Activated CD4-positive, alpha-beta T cell treated with anti-CD3 and anti-CD28 coated beads, Interleukin-2, Interleukin-4, amounts not matched to agents 100 ng/mL and 50 ng/mL, durations not matched to agents 16 hours and 8 hours (primary cell): ENCODE measurements around the gene KIAA1755.
"Not testable (repeated sequence)": the region's sequence is repeated elsewhere in the genome, so short reads cannot be mapped to it uniquely, and the experiment has no call there.

Experiments
- DNase-seq: peaks from one replicate; pipeline ENCODE4 v3.0.0-alpha.2; 2020; ENCODE audit warnings: low spot score

Gene KIAA1755

DNA sequence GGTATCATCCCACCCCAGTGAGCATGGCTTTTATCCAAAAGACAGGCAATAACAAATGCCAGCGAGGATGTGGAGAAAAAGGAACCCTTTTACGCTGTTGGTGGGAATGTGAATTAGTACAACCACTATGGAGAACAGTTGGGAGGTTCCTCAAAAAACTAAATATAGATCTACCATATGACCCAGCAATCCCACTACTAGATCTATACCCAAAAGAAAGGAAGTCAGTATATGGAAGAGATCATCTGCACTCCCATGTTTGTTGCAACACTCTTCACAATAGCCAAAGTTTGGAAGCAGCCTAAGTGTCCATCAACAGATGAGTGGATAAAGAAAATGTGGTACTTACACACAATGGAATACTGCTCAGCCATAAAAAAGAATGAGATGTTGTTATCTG lies 5.9 kb upstream of the KIAA1755 start:
- no peak for DNase-seq

DNA sequence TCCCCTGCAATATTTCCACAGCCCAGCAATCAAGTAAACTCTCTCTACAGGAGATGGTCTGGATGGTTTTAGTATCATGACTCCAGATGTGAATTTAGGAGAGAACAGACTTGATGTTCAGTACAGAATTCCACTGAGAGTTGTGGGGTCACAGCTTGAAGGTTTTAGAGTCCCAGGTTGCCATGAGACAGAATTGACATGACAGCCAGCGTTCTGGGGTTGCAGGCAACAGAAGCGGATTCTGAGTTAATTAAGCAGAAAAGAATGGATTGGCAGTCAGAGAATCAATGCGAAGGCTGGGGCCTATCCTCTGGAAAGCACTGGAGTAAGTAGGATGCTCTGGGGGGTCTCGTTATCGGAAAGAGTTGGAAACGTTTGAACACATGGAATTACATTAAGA lies 2.4 kb upstream of the KIAA1755 start:
- no peak for DNase-seq

DNA sequence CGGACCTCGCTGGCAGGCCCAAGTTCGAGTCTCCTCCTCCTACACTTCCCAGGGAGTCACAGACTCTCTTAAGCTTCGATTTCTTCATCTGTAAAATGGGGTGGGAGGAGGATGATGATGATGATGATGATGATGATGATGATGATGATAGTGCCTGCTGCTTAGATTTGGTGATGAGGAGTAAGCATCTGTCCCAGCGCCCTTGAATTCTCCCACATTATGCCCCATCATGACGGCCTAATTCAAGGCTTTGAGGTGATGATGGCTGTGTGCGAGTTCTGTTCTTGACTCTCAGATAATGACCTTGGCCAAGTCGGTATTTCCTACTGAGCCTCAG lies 487 bp upstream of the KIAA1755 start:
- no peak for DNase-seq

DNA sequence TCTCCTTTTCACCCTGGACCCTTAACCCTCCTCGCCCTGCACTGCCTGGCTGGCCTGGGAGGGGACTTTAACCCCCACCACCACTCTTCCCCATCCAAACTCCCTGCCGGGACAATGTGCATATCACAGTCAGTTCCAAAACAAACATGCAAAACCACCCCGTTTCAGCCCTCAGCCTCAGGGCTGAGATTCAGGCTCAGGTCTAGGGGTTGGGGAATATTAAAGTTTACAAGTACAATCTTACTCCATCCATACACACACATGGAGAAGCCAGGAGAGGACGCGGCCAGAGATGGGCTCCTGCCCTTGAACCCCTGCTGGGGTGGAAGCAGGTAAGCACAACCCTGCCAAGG lies 534 bp downstream of the KIAA1755 start:
- DNase-seq = no peak

GRCh38 chr20:38258545-38259215 lies 1.9 kb downstream of the KIAA1755 start:
- DNase-seq = no peak

DNA sequence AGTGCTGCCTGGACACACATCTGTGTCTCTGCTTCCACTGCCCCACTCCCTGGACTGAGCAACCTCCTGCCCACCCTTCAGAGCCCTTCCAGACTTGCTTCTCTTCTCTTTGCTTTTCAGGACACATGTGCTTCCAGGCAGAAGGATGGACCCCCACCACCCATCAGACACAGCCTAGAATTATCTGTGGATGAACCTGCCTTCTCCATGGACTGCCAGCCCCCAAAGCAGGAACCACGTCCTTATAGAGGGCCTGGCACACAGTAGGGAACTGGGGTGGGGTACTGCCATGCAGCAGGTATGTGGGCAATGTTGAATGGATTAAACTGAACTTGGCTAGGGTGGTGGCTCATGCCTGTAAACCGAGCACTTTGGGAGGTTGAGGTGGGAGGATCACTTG lies 3.6 kb downstream of the KIAA1755 start:
- no peak for DNase-seq

GRCh38 chr20:38256021-38256420 lies 4.5 kb downstream of the KIAA1755 start:
- DNase-seq = no peak

DNA sequence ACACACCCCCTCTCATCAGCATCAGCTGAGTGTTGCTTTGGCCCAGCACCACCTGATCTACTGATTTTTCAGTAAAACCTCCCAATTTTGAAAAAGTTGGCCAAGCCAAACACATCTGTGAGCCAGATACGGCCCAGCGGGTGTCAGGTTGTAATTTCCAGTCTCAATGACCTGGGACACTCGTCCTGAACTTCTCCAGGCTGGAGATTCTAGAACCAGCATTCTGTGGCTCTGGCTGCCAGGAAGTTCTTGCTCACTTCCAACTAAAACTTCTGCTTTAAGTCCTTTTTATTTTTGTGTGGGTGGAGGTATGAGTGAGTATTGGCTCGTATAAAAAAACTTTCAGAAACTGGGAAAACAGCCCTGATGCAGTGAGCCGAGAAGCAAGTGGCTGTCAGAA lies 5.1 kb downstream of the KIAA1755 start:
- DNase-seq = no peak

- not testable (repeated sequence) for DNase-seq
These were observed 5.9 kb downstream of the KIAA1755 start for GRCh38 chr20:38254621-38255020.

- no peak for DNase-seq
These were observed 7.0 kb downstream of the KIAA1755 start for GRCh38 chr20:38253571-38253970.

GRCh38 chr20:38252292-38253288 lies 7.9 kb downstream of the KIAA1755 start:
- DNase-seq = no peak

- not testable (repeated sequence) for DNase-seq
These were observed 9.1 kb downstream of the KIAA1755 start for GRCh38 chr20:38251441-38251840.

DNA sequence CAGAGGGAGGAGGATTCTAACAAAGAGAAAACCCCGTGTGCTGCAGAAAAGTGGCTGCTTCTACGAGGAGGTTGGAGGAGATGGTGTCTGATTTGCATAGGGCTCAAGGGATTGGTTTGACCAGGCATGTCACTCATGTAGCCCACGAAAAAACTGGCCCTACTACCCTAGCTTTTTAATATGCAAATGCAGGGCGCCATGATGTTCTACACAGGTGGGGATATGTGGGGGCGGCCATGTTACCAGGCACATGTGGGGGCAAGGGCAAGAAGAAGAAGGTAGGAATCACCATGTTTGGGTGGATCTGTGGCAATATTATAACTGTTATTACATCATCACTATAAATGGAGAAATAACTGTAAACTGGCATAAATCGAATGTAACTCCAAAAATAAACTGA lies 9.9 kb downstream of the KIAA1755 start:
- no peak for DNase-seq

DNA sequence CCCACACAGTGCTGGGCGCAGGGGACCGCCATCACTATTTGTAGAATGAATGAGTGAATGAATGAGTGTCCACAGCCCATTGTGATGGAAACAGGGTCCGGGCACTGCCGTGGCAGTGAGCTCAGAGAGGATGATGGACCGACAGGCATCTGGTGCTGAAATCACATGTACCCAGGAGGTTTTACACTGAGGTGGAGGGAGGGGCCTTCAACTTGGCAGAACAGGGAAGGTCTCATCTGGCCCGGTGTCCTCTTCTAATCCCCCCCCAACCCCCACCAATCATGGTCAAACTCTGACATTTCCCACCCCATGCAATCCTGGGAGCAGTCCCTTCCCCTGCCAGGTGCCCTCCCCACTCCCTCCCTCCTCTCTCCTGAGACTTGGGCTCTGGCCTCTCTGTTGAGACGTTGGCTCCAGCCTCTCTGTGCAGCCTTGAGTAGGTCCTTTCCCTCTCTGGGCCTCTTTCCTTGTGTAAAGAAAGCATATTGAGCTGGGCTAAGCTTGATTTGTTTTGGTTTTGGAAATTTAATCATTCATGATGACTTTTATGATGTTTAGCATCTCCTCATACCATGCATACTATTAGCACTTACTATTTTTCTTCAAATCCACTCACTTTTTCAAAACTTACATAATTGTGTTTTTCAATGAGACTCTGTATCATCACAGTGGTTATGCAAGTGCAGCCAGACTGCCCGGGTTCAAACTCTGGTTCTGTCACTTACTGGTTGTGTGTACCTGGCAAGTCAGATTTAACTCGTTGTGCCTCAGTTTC lies 10.8 kb downstream of the KIAA1755 start:
- no peak for DNase-seq

DNA sequence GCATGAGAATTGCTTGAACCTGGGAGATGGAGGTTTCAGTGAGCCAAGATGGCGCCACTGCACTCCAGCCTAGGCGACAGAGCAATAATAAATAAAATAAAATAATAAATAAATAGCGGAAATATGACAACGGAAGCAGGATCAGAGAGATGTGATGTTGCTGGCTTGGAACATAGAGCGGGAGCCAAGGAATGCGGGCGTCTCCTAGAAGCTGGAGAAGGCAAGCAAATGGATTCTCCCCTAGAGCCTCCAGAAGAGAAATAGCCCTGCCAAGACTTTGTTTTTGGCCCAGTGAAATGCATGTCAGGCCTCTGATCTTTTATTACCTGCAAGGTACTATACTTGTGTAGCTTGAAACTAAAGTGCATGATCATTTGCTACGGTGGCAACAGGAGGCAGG lies 12.4 kb downstream of the KIAA1755 start:
- DNase-seq = no peak

GRCh38 chr20:38247725-38248124 lies 12.8 kb downstream of the KIAA1755 start:
- not testable (repeated sequence) for DNase-seq

DNA sequence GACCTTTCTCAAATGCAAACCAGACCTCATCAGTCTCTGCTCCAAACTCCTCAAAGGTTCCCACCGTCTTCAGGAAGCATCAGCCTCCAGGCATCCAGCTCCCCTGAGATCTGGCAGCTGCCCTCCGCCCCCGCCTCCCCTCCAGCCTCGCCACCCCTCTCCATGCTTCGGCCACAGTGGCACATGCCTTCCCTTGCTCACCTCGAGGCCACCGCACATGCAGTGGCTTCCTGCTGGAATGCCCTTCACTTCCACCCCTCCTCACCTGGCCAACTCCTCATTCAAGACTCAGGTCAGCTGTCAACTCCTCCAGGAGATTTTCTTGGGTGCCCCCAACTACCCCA lies 13.4 kb downstream of the KIAA1755 start:
- no peak for DNase-seq

DNA sequence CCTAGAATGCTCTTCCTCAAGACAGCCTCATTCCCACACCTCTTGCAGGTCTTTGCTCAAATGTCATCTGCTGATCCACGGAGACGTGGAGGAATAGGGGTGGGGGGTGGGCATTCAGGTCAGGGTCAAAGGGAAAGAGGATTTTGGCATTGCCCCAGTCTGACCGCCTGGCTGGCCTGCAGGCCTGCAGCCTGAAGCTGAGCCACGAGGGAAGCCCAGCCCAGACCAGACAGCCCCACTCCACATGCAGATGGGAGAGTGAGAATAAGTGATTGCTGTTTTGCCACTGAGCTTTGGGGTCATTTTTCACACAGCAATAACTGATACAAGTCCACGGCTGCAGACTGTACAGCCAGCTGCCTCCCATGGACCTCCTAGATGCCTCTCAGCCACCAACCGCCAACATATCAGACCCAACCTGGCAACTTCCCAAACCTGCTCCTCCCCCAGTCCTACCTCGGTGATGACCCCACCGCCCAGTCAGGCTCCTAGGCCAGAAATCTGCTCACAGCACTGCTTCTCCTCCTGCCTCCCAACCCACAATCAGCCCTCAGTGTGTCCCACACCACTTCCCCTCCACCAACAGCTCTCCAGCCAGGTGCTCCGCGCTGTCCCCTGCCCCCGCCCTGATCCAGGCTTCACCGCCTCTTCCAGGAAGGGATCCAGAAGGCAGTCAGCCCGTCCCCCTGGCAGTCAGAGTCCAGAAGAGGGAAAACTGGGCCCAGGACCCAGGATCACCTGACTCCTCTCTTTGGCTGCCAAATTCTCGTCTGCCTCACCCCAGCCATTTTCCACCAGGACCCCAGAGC lies 14.0 kb downstream of the KIAA1755 start:
- no peak for DNase-seq

DNA sequence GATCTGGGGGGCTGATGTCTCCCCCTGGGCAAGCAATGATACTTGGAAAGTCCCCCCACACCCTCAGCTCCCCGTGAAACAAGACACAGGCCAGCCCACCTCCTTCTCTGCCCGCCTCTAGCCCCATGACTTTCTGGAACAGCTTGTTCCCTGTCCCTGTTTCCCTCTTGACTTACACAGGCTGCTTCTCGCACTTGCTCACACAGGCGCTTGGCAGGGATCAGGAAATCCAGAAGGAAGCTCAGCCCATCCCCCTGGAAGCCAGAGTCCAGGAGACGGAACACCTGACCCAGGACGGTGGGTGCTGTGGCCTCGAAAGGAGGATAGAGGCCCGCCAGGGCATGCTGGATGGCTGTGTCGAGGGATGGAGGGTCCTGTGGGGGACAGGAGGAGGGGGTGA lies 14.8 kb downstream of the KIAA1755 start:
- DNase-seq = no peak

DNA sequence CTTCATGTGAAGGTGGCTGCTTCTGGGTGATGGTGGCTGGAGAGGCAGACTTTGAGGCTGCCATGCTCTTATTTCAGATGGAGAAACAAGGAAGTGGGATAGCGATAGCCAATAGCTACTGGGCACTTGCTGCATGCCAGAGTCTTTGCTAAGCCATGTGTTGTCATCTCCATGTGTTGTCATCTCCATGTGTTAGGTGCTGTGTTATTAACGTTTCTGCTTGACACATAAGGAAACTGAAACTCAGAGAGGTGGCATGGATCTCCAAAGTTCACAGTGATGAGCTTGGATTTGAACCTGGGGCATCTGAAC lies 16.9 kb downstream of the KIAA1755 start:
- no peak for DNase-seq

DNA sequence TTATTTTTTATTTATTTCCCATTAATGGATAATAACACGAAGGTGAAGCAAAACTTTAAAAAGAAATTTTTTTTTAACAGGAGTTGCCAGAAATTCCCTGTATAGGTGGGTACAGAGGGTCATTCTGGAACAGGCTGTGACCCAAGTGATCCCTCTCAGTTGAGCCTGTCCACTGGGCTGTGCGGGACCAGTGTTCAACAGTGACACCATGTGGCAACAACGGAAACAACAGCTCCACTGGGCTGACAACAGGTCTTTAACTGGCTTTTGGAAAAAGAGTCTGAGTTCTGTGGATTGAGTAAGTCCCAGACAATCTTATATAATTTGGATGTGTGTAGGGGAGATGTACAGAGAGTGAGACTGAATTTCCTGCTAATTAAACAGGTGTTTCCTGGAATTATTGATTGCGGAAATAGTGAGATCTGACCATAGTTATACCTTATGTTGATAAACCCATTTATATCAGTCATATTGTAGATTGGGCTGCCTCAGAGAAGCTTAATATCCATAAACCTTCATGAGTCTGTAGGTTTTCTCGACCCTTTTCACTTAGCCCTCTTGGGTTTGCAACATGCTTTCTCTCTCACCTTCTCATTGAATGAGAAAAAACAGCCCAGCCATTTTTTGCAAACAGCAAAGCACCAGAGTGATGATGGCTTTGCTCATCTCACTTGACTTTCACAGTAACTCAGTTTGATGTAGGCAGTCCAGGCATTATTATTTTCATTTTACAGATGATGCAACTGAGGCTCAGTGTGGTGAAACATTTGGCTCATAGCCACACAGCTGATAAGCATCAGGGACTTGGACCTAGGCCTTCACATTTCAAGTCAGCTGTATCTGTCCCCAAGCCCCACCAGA lies 17.5 kb downstream of the KIAA1755 start:
- DNase-seq = peak; percentile 10
